ENCODE results near the gene LILRB1.

The LILRB1 gene

DNA sequence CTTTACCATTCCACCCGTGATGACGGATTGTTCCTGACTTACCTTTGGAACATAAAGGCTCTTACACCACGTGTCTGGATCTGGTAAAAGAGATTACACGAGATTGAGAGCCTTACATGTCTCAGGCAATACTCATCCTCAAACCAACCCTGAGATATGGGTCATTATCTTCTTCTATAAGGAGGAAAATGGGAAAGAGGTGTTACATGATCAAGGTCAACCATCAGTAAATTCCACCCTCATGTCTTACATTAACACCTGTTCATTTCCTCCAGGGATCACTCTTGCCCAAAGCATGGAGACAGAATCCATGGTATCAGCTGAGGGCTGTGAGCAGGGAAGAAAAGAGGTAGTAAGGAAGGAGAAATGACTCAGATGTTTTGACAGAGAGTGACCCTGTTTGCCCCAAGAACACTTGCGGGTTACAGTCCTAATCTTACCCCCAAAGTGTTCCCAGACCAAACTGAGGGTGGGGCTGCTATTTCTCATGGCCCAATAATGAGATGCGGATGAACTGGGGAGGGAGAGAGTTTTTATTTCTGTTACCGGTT, 52.1 kb downstream of the LILRB1 start:
- Histone ChIP-seq H3K27me3 (ENCODE audit: insufficient read depth, low read length) (peaks cover under 1% of the 10 kb centered on the region), H3K9me3 (ENCODE audit: low read length) (no peaks in the 10 kb centered on the region), H3K4me3 (ENCODE audit: low read length) (no peak overlapping the region), H2AFZ (ENCODE audit: low read depth, low read length) (no peak overlapping the region), H3K36me3 (ENCODE audit: insufficient read depth, low read length) (no peaks in the 10 kb centered on the region), H3K4me1 (ENCODE audit: insufficient read depth, low read length) (no peaks in the 10 kb centered on the region)

DNA sequence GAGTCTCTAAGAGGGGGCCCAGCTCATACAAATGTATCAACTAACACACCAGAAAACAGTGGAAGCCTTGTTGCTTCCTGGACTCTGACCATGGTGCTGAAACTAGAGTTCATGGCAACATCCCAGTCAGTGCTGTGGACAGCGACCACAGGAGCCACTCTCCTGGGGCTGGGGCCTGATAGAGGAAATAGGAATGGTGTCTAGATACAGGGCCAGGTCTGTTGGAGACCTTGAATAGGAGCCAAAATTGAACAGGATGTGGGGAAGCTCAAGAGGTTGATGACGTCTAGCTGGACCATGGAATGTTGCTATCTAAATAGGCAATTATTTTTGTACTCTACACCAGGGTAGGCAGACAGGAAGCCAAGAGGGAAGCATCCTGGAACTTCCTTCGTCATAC, 54.2 kb downstream of the LILRB1 start:
- H3K36me3 ChIP-seq (ENCODE audit: insufficient read depth, low read length): no peaks in the 10 kb centered on the region
- H3K4me1 ChIP-seq (ENCODE audit: insufficient read depth, low read length): no peaks in the 10 kb centered on the region
- H3K9me3 ChIP-seq (ENCODE audit: low read length): no peaks in the 10 kb centered on the region
- H3K4me3 ChIP-seq (ENCODE audit: low read length): no peak overlapping the region
- no peak overlapping the region for H2AFZ ChIP-seq (ENCODE audit: low read depth, low read length)
- no peaks in the 10 kb centered on the region for H3K27me3 ChIP-seq (ENCODE audit: insufficient read depth, low read length)
